H1 (cell line): ENCODE measurements around the gene SLC6A7. TPM values are rescaled to one million over a fixed set of nuclear protein-coding genes. Genes with fewer than 3 reads are reported as not detected.
A peak's percentile ranks its signal among the peaks of the same experiment; 100 is the strongest.

Experiments
- CTCF ChIA-PET: fragments of 300-600 bp; sonication (Branson Sonifier 250); formaldehyde crosslinking; loops from one replicate; lab custom pipeline; 2021; ENCODE audit not compliant: partially characterized antibody; lab: Charles Lee
- POLR2A ChIA-PET: fragments of 300-600 bp; sonication (Branson Sonifier 250); formaldehyde crosslinking; loops from one replicate; lab custom pipeline; 2021; ENCODE audit warnings: inconsistent platforms; ENCODE audit not compliant: partially characterized antibody; lab: Charles Lee
- DNase-seq, 2 experiments: peaks; one replicate each; pipeline versions ENCODE4 v3.0.0 to v3.0.0-alpha.2; 2010 to 2022; ENCODE audit warnings: low spot score in 2 of 2, low read depth in 1 of 2, mixed read lengths in 1 of 2
- FAIRE-seq: peaks from 2 replicates; lab custom pipeline; 2011; peaks lifted over from hg19 to GRCh38; lab: Jason Lieb, UNC
- H2AFZ ChIP-seq: 2 replicates; pipeline ENCODE4 v1.8.1; 2012; ENCODE audit warnings: low read length, inconsistent platforms
- H2AK5ac ChIP-seq: 2 replicates; pipeline ENCODE4 v1.6.1; 2013; ENCODE audit warnings: low read depth, low read length
- H2BK120ac ChIP-seq: replicated peaks from 2 replicates; pipeline ENCODE3; 2013; ENCODE audit warnings: low read depth, low read length, inconsistent platforms
- H2BK12ac ChIP-seq: 2 replicates; pipeline ENCODE4 v1.6.1; 2013; ENCODE audit warnings: low read depth, low read length
- H2BK15ac ChIP-seq: 2 replicates; pipeline ENCODE4 v1.6.1; 2013; ENCODE audit warnings: low read length
- H2BK20ac ChIP-seq: 2 replicates; pipeline ENCODE4 v1.6.1; 2013; ENCODE audit warnings: low read length
- H2BK5ac ChIP-seq: 2 replicates; pipeline ENCODE4 v1.6.1; 2013; ENCODE audit warnings: low read depth, low read length
- H3K14ac ChIP-seq: 2 replicates; pipeline ENCODE4 v1.6.1; 2013; ENCODE audit warnings: inconsistent platforms; ENCODE audit not compliant: insufficient read length
- H3K18ac ChIP-seq: 2 replicates; pipeline ENCODE4 v1.6.1; 2013; ENCODE audit warnings: low read length; ENCODE audit errors: extremely low read depth
- H3K23ac ChIP-seq: 2 replicates; pipeline ENCODE4 v1.6.1; 2013; ENCODE audit warnings: inconsistent platforms; ENCODE audit not compliant: insufficient read length
- H3K23me2 ChIP-seq: 2 replicates; pipeline ENCODE4 v1.6.1; 2013; ENCODE audit warnings: low read depth, low read length
- H3K27ac ChIP-seq: 2 replicates; pipeline ENCODE4 v1.6.1; 2011; ENCODE audit warnings: low read depth, low read length, inconsistent platforms
- H3K27me3 ChIP-seq, 4 experiments: replicated peaks in 1 of 4; 1 replicate in 1 of 4; 2 replicates in 3 of 4; pipeline versions ENCODE4 v1.6.1 to v1.8.1; 2011 to 2013; ENCODE audit warnings: low read length in 3 of 4, mild to moderate bottlenecking in 3 of 4, inconsistent platforms in 2 of 4, mixed read lengths in 2 of 4, moderate library complexity in 1 of 4; ENCODE audit not compliant: control insufficient read depth in 3 of 4, insufficient read depth in 3 of 4; ENCODE audit errors: extremely low read depth in 1 of 4
- H3K36me3 ChIP-seq, 4 experiments: 2 replicates each; pipeline versions ENCODE4 v1.6.1 to v1.8.1; 2011 to 2013; ENCODE audit warnings: mild to moderate bottlenecking in 4 of 4, low read length in 3 of 4, moderate library complexity in 2 of 4, control low read depth in 1 of 4, inconsistent platforms in 1 of 4; ENCODE audit not compliant: insufficient read depth in 4 of 4, control insufficient read depth in 2 of 4
- H3K4ac ChIP-seq: replicated peaks from 2 replicates; pipeline ENCODE3; 2013; ENCODE audit warnings: low read length, low read depth, mixed read lengths, inconsistent platforms; ENCODE audit not compliant: insufficient read length
- H3K4me1 ChIP-seq, 4 experiments: replicated peaks in 1 of 4; 1 replicate in 1 of 4; 2 replicates in 3 of 4; pipeline versions ENCODE4 v1.6.1 to v1.8.1; 2011 to 2013; ENCODE audit warnings: low read length in 3 of 4, inconsistent platforms in 2 of 4, mixed read lengths in 1 of 4; ENCODE audit not compliant: insufficient read depth in 4 of 4, control insufficient read depth in 3 of 4
- H3K4me2 ChIP-seq, 2 experiments: 2 replicates each; pipeline versions ENCODE4 v1.6.1 to v1.8.1; 2011 to 2013; ENCODE audit warnings: low read depth in 2 of 2, low read length in 2 of 2, control low read depth in 1 of 2, inconsistent platforms in 1 of 2, mild to moderate bottlenecking in 1 of 2; ENCODE audit not compliant: insufficient read depth in 1 of 2
- H3K4me3 ChIP-seq, 4 experiments: fragments of 200-600, 300-600 bp in 1 of 4; sonication (generic), shearing (Covaris generic), sonication (Bioruptor Twin) in 1 of 4; 2 replicates each; pipeline versions ENCODE4 v1.5.1 to v1.8.1; 2011 to 2016; ENCODE audit warnings: low read length in 4 of 4, low read depth in 3 of 4, control low read depth in 2 of 4, inconsistent platforms in 2 of 4, mild to moderate bottlenecking in 2 of 4, mixed read lengths in 1 of 4, moderate library complexity in 1 of 4; ENCODE audit not compliant: insufficient read depth in 2 of 4; ENCODE audit errors: extremely low read depth in 1 of 4
- H3K56ac ChIP-seq: replicated peaks from 2 replicates; pipeline ENCODE3; 2013; ENCODE audit warnings: low read depth, mild to moderate bottlenecking, mixed read lengths, low read length, inconsistent platforms; ENCODE audit not compliant: insufficient read length
- H3K79me1 ChIP-seq: 2 replicates; pipeline ENCODE4 v1.6.1; 2013; ENCODE audit warnings: low read depth, low read length, control low read depth
- H3K79me2 ChIP-seq, 2 experiments: 2 replicates each; pipeline versions ENCODE4 v1.6.1 to v1.8.1; 2012 to 2013; ENCODE audit warnings: low read length in 2 of 2, mild to moderate bottlenecking in 2 of 2, inconsistent platforms in 1 of 2; ENCODE audit not compliant: insufficient read depth in 2 of 2, control insufficient read depth in 1 of 2
- H3K9ac ChIP-seq, 4 experiments: replicated peaks in 1 of 4; 1 replicate in 1 of 4; 2 replicates in 3 of 4; pipeline versions ENCODE4 v1.6.1 to v1.8.1; 2011 to 2013; ENCODE audit warnings: low read depth in 3 of 4, low read length in 3 of 4, control low read depth in 2 of 4, mild to moderate bottlenecking in 2 of 4, moderate library complexity in 2 of 4, inconsistent platforms in 1 of 4; ENCODE audit errors: extremely low read depth in 1 of 4
- H3K9me3 ChIP-seq, 2 experiments: 2 replicates each; pipeline versions ENCODE4 v1.6.1 to v1.8.1; 2012 to 2013; ENCODE audit warnings: mild to moderate bottlenecking in 2 of 2, moderate library complexity in 2 of 2, control low read depth in 1 of 2, inconsistent platforms in 1 of 2, low read depth in 1 of 2, low read length in 1 of 2, mixed read lengths in 1 of 2; ENCODE audit not compliant: insufficient read depth in 2 of 2
- H4K20me1 ChIP-seq, 2 experiments: replicated peaks in 1 of 2; 2 replicates each; pipeline versions ENCODE3 to v1.8.1; 2011 to 2013; ENCODE audit warnings: inconsistent platforms in 2 of 2, low read length in 2 of 2, mild to moderate bottlenecking in 1 of 2; ENCODE audit not compliant: insufficient read depth in 2 of 2, control insufficient read depth in 1 of 2
- H4K5ac ChIP-seq: 2 replicates; pipeline ENCODE4 v1.6.1; 2013; ENCODE audit warnings: low read length, low read depth, mixed read lengths, inconsistent platforms; ENCODE audit not compliant: insufficient read length
- H4K8ac ChIP-seq: 2 replicates; pipeline ENCODE4 v1.8.0; 2013; ENCODE audit warnings: mild to moderate bottlenecking, moderate library complexity, low read length, inconsistent platforms; ENCODE audit not compliant: insufficient read depth; ENCODE audit errors: extremely low read depth
- H4K91ac ChIP-seq: replicated peaks from 2 replicates; pipeline ENCODE3; 2013; ENCODE audit warnings: low read length, mixed read lengths, inconsistent platforms; ENCODE audit not compliant: insufficient read length
- GABPA ChIP-seq: IDR thresholded peaks from 2 replicates; pipeline ENCODE4 v1.6.1; 2011; ENCODE audit warnings: mild to moderate bottlenecking, low read length, moderate library complexity, borderline replicate concordance; ENCODE audit not compliant: insufficient read depth
- RAD21 ChIP-seq, 2 experiments: IDR thresholded peaks in 1 of 2; conservative IDR thresholded peaks in 1 of 2; 2 replicates each; pipeline ENCODE4 v1.6.1; 2011; ENCODE audit warnings: low read depth in 2 of 2, low read length in 2 of 2, improper control_type of control experiment in 1 of 2, inconsistent platforms in 1 of 2, mild to moderate bottlenecking in 1 of 2, moderate library complexity in 1 of 2
- SRF ChIP-seq: IDR thresholded peaks from 2 replicates; pipeline ENCODE4 v1.6.1; 2011; ENCODE audit warnings: mild to moderate bottlenecking, low read depth, low read length, moderate library complexity
- WGBS, 2 experiments: shearing (Covaris generic) in 1 of 2; methylation state at CpG; one replicate each; pipeline versions ENCODE4 v1.1.6 to v1.1.7; 2013 to 2015; ENCODE audit warnings: low lambda C conversion rate in 2 of 2, mixed read lengths in 2 of 2, inconsistent platforms in 1 of 2, low coverage in 1 of 2, missing lambda C conversion rate in 1 of 2; ENCODE audit not compliant: insufficient replicate concordance in 2 of 2, insufficient coverage in 1 of 2, insufficient read length in 1 of 2; ENCODE audit errors: extremely low coverage in 1 of 2, missing lambda C conversion rate in 1 of 2; 5-methylcytosine and 5-hydroxymethylcytosine counted together
- polyA plus RNA-seq, 7 experiments: library from polyadenylated mRNA; depleted of rRNA in 3 of 7; stranded (reverse) in 5 of 7; unstranded in 2 of 7; fragments of >200 nt in 5 of 7; fragments of 200-250 nt in 2 of 7; gene quantifications; 1 replicate in 5 of 7; 2 replicates in 1 of 7; 4 replicates in 1 of 7; pipeline versions ENCODE4 v1.2.1 to v1.2.3, GENCODE V29; 2011 to 2013; ENCODE audit warnings: missing spikeins in 2 of 7, mixed read lengths in 2 of 7
- total RNA-seq: library from RNA; stranded (reverse); fragmentation: NEBNext Ultra II Directional; extraction: Animal tissue kit (Norgen Biotek cat#: 25700); gene quantifications from 2 replicates; pipeline ENCODE4 v1.2.1, GENCODE V29; 2021

Gene SLC6A7
- total and polyA plus RNA-seq, 2 of the 8 experiments (the other 6 are each of a cell fraction or from before 2014, with no cell fraction given): 0.07 to 0.12 TPM

DNA sequence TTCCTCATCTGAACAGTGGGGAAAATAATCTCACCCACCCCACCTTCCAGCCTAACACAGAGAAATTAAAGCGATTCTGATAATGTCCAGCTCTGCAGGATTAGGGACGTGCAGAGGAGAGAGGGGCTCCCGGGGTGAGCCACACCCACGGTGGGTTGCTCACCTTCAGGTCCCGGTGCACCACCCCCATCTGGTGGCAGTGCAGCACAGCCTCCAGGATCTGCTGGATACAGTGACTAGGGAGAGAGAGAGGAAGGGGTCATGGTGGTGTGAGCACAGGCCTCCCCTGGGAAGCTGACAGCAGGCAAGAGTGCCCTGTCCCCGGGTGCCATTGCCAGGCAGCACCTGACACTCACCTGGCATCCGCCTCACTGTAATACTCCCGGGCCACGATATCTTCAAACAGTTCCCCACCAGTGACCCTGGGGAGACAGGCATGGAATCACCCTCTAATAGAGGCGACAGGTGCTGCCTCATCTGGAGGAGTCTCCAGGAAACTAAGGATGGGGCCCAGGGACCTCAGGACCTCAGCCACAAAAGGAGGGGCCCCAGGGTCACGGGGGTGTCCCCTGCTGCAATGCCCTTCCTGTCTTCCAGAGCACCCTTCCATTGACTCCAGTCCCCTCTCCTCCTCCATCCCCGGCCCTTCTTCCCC lies 66.7 kb downstream of the SLC6A7 start:
- H4K5ac ChIP-seq: no peak overlapping the region
- H2AK5ac ChIP-seq: no peak overlapping the region
- no peak overlapping the region for H2AFZ ChIP-seq
- no peak overlapping the region for H3K4ac ChIP-seq
- H3K18ac ChIP-seq: no peak overlapping the region
- H2BK120ac ChIP-seq: no peak overlapping the region
- ChIA-PET POLR2A (no interaction called here), CTCF (interaction anchor here (0.6 to 5.8 kb wide), 26 partner anchors 9 to 148 kb away, joined by 3 to 23 read pairs (median 5); no protein-coding TSS in a partner anchor)
- no peak overlapping the region for H2BK12ac ChIP-seq
- H3K4me1 ChIP-seq: peaks cover 0 to 3% (median 1%) of the 10 kb centered on the region in 4 experiments; a peak in 3 of 7 replicates
- H3K79me1 ChIP-seq: no peaks in the 10 kb centered on the region
- no peaks in the 10 kb centered on the region; a peak in 2 of 7 replicates for H3K27me3 ChIP-seq
- H2BK15ac ChIP-seq: no peak overlapping the region
- H4K20me1 ChIP-seq: no peaks in the 10 kb centered on the region
- DNase-seq (peak in 1 of 2 experiments; percentile 64), FAIRE-seq (no peak)
- H3K4me3 ChIP-seq: no peak overlapping the region
- H2BK5ac ChIP-seq: no peak overlapping the region
- no peaks in the 10 kb centered on the region for H3K23me2 ChIP-seq
- no peak overlapping the region for H3K23ac ChIP-seq
- H4K8ac ChIP-seq: no peak overlapping the region
- H3K56ac ChIP-seq: no peak overlapping the region
- no peak overlapping the region for H4K91ac ChIP-seq
- H3K36me3 ChIP-seq: no peaks in the 10 kb centered on the region
- H3K27ac ChIP-seq: no peak overlapping the region
- H2BK20ac ChIP-seq: no peak overlapping the region
- H3K79me2 ChIP-seq: no peaks in the 10 kb centered on the region
- no peak overlapping the region for H3K9ac ChIP-seq
- WGBS, 2 experiments: 65% methylated on average over 11 of the region's 12 CpGs; no CpG with 5 or more reads in 1 of the 2 experiments
- H3K9me3 ChIP-seq: no peaks in the 10 kb centered on the region
- no peak overlapping the region for H3K4me2 ChIP-seq
- H3K14ac ChIP-seq: no peak overlapping the region
- TF ChIP-seq RAD21 (IDR thresholded peaks at IDR 0.05 in 1 of 2, conservative IDR thresholded peaks at IDR 0.05 in 1 of 2; ENCODE audit: low read depth in 2 of 2, low read length in 2 of 2) (peak; percentile 72 to 82), SRF (no peak), GABPA (peak; percentile 40; the same call in 1 of the 2 replicates)
